ENCODE measurements around the gene IFT88. TPM values are rescaled to one million over a fixed set of nuclear protein-coding genes. Genes with fewer than 3 reads are reported as not detected.

IFT88 gene
- total RNA-seq, 6 experiments from 2014 or later: 8.2 to 9.5 (median 9.0) TPM

GRCh38 chr13:20685092-20685491 lies 118.1 kb downstream of the IFT88 start:
- H3K27me3 Mint-ChIP-seq (ENCODE audit: insufficient read depth): peaks cover 2% of the 10 kb centered on the region
- H3K27ac Mint-ChIP-seq: no peak overlapping the region
- H3K9me3 Mint-ChIP-seq: no peaks in the 10 kb centered on the region
- DNase-seq: no peak
- no peak overlapping the region for H3K4me3 Mint-ChIP-seq
- TF ChIP-seq CTCF (IDR thresholded peaks at IDR 0.05): no peak
- H3K4me1 Mint-ChIP-seq (ENCODE audit: low read depth): peaks cover 32% of the 10 kb centered on the region
- H3K36me3 Mint-ChIP-seq (ENCODE audit: low read depth): no peaks in the 10 kb centered on the region

- no peak for DNase-seq
- TF ChIP-seq CTCF (IDR thresholded peaks at IDR 0.05): no peak
- no peak overlapping the region for H3K4me3 Mint-ChIP-seq
- H3K27me3 Mint-ChIP-seq (ENCODE audit: insufficient read depth): no peaks in the 10 kb centered on the region; the same call in 1 of the 2 replicates
- H3K4me1 Mint-ChIP-seq (ENCODE audit: low read depth): peaks cover 26% of the 10 kb centered on the region
- no peak overlapping the region for H3K27ac Mint-ChIP-seq
- H3K9me3 Mint-ChIP-seq: no peaks in the 10 kb centered on the region
- no peaks in the 10 kb centered on the region for H3K36me3 Mint-ChIP-seq (ENCODE audit: low read depth)
These were observed 119.2 kb downstream of the IFT88 start for GRCh38 chr13:20686167-20686566.

GRCh38 chr13:20686863-20687579 lies 120.1 kb downstream of the IFT88 start:
- DNase-seq: no peak
- peaks cover 17% of the 10 kb centered on the region for H3K4me1 Mint-ChIP-seq (ENCODE audit: low read depth)
- H3K36me3 Mint-ChIP-seq (ENCODE audit: low read depth): no peaks in the 10 kb centered on the region
- no peaks in the 10 kb centered on the region for H3K9me3 Mint-ChIP-seq
- no peak for TF ChIP-seq CTCF (IDR thresholded peaks at IDR 0.05)
- no peak overlapping the region for H3K4me3 Mint-ChIP-seq
- H3K27me3 Mint-ChIP-seq (ENCODE audit: insufficient read depth): no peaks in the 10 kb centered on the region; the same call in 1 of the 2 replicates
- H3K27ac Mint-ChIP-seq: no peak overlapping the region

- TF ChIP-seq CTCF (IDR thresholded peaks at IDR 0.05): no peak
- Mint-ChIP-seq H3K36me3 (ENCODE audit: low read depth) (no peaks in the 10 kb centered on the region), H3K27me3 (ENCODE audit: insufficient read depth) (no peaks in the 10 kb centered on the region; the same call in 1 of the 2 replicates), H3K27ac (no peak overlapping the region), H3K4me1 (ENCODE audit: low read depth) (peaks cover 11% of the 10 kb centered on the region), H3K4me3 (no peak overlapping the region), H3K9me3 (no peaks in the 10 kb centered on the region)
- DNase-seq: no peak
These were observed 122.3 kb downstream of the IFT88 start for GRCh38 chr13:20689291-20689690.

- Mint-ChIP-seq H3K27me3 (ENCODE audit: insufficient read depth) (no peaks in the 10 kb centered on the region; the same call in 1 of the 2 replicates), H3K4me3 (no peak overlapping the region), H3K27ac (no peak overlapping the region), H3K36me3 (ENCODE audit: low read depth) (no peaks in the 10 kb centered on the region), H3K4me1 (ENCODE audit: low read depth) (peaks cover 3% of the 10 kb centered on the region), H3K9me3 (no peaks in the 10 kb centered on the region)
- TF ChIP-seq CTCF (IDR thresholded peaks at IDR 0.05): no peak
- DNase-seq: no peak
These were observed 124.7 kb downstream of the IFT88 start for GRCh38 chr13:20691616-20692015.
